H1 (cell line): ENCODE results near the gene NIT2. TPM values are rescaled to one million over a fixed set of nuclear protein-coding genes. Genes with fewer than 3 reads are reported as not detected.

Source experiments
- CTCF ChIA-PET: fragments of 300-600 bp; sonication (Branson Sonifier 250); formaldehyde crosslinking; loops from one replicate; lab custom pipeline; 2021; ENCODE audit not compliant: partially characterized antibody; lab: Charles Lee
- POLR2A ChIA-PET: fragments of 300-600 bp; sonication (Branson Sonifier 250); formaldehyde crosslinking; loops from one replicate; lab custom pipeline; 2021; ENCODE audit warnings: inconsistent platforms; ENCODE audit not compliant: partially characterized antibody; lab: Charles Lee
- DNase-seq, 2 experiments: peaks; one replicate each; pipeline versions ENCODE4 v3.0.0 to v3.0.0-alpha.2; 2010 to 2022; ENCODE audit warnings: low spot score in 2 of 2, low read depth in 1 of 2, mixed read lengths in 1 of 2
- FAIRE-seq: peaks from 2 replicates; lab custom pipeline; 2011; peaks lifted over from hg19 to GRCh38; lab: Jason Lieb, UNC
- H2AFZ ChIP-seq: 2 replicates; pipeline ENCODE4 v1.8.1; 2012; ENCODE audit warnings: low read length, inconsistent platforms
- H2AK5ac ChIP-seq: 2 replicates; pipeline ENCODE4 v1.6.1; 2013; ENCODE audit warnings: low read depth, low read length
- H2BK120ac ChIP-seq: replicated peaks from 2 replicates; pipeline ENCODE3; 2013; ENCODE audit warnings: low read depth, low read length, inconsistent platforms
- H2BK12ac ChIP-seq: 2 replicates; pipeline ENCODE4 v1.6.1; 2013; ENCODE audit warnings: low read depth, low read length
- H2BK15ac ChIP-seq: 2 replicates; pipeline ENCODE4 v1.6.1; 2013; ENCODE audit warnings: low read length
- H2BK20ac ChIP-seq: 2 replicates; pipeline ENCODE4 v1.6.1; 2013; ENCODE audit warnings: low read length
- H2BK5ac ChIP-seq: 2 replicates; pipeline ENCODE4 v1.6.1; 2013; ENCODE audit warnings: low read depth, low read length
- H3K14ac ChIP-seq: 2 replicates; pipeline ENCODE4 v1.6.1; 2013; ENCODE audit warnings: inconsistent platforms; ENCODE audit not compliant: insufficient read length
- H3K18ac ChIP-seq: 2 replicates; pipeline ENCODE4 v1.6.1; 2013; ENCODE audit warnings: low read length; ENCODE audit errors: extremely low read depth
- H3K23ac ChIP-seq: 2 replicates; pipeline ENCODE4 v1.6.1; 2013; ENCODE audit warnings: inconsistent platforms; ENCODE audit not compliant: insufficient read length
- H3K23me2 ChIP-seq: 2 replicates; pipeline ENCODE4 v1.6.1; 2013; ENCODE audit warnings: low read depth, low read length
- H3K27ac ChIP-seq: 2 replicates; pipeline ENCODE4 v1.6.1; 2011; ENCODE audit warnings: low read depth, low read length, inconsistent platforms
- H3K27me3 ChIP-seq, 4 experiments: replicated peaks in 1 of 4; 1 replicate in 1 of 4; 2 replicates in 3 of 4; pipeline versions ENCODE4 v1.6.1 to v1.8.1; 2011 to 2013; ENCODE audit warnings: low read length in 3 of 4, mild to moderate bottlenecking in 3 of 4, inconsistent platforms in 2 of 4, mixed read lengths in 2 of 4, moderate library complexity in 1 of 4; ENCODE audit not compliant: control insufficient read depth in 3 of 4, insufficient read depth in 3 of 4; ENCODE audit errors: extremely low read depth in 1 of 4
- H3K36me3 ChIP-seq, 4 experiments: 2 replicates each; pipeline versions ENCODE4 v1.6.1 to v1.8.1; 2011 to 2013; ENCODE audit warnings: mild to moderate bottlenecking in 4 of 4, low read length in 3 of 4, moderate library complexity in 2 of 4, control low read depth in 1 of 4, inconsistent platforms in 1 of 4; ENCODE audit not compliant: insufficient read depth in 4 of 4, control insufficient read depth in 2 of 4
- H3K4ac ChIP-seq: replicated peaks from 2 replicates; pipeline ENCODE3; 2013; ENCODE audit warnings: low read length, low read depth, mixed read lengths, inconsistent platforms; ENCODE audit not compliant: insufficient read length
- H3K4me1 ChIP-seq, 4 experiments: replicated peaks in 1 of 4; 1 replicate in 1 of 4; 2 replicates in 3 of 4; pipeline versions ENCODE4 v1.6.1 to v1.8.1; 2011 to 2013; ENCODE audit warnings: low read length in 3 of 4, inconsistent platforms in 2 of 4, mixed read lengths in 1 of 4; ENCODE audit not compliant: insufficient read depth in 4 of 4, control insufficient read depth in 3 of 4
- H3K4me2 ChIP-seq, 2 experiments: 2 replicates each; pipeline versions ENCODE4 v1.6.1 to v1.8.1; 2011 to 2013; ENCODE audit warnings: low read depth in 2 of 2, low read length in 2 of 2, control low read depth in 1 of 2, inconsistent platforms in 1 of 2, mild to moderate bottlenecking in 1 of 2; ENCODE audit not compliant: insufficient read depth in 1 of 2
- H3K4me3 ChIP-seq, 4 experiments: fragments of 200-600, 300-600 bp in 1 of 4; sonication (generic), shearing (Covaris generic), sonication (Bioruptor Twin) in 1 of 4; 2 replicates each; pipeline versions ENCODE4 v1.5.1 to v1.8.1; 2011 to 2016; ENCODE audit warnings: low read length in 4 of 4, low read depth in 3 of 4, control low read depth in 2 of 4, inconsistent platforms in 2 of 4, mild to moderate bottlenecking in 2 of 4, mixed read lengths in 1 of 4, moderate library complexity in 1 of 4; ENCODE audit not compliant: insufficient read depth in 2 of 4; ENCODE audit errors: extremely low read depth in 1 of 4
- H3K56ac ChIP-seq: replicated peaks from 2 replicates; pipeline ENCODE3; 2013; ENCODE audit warnings: low read depth, mild to moderate bottlenecking, mixed read lengths, low read length, inconsistent platforms; ENCODE audit not compliant: insufficient read length
- H3K79me1 ChIP-seq: 2 replicates; pipeline ENCODE4 v1.6.1; 2013; ENCODE audit warnings: low read depth, low read length, control low read depth
- H3K79me2 ChIP-seq, 2 experiments: 2 replicates each; pipeline versions ENCODE4 v1.6.1 to v1.8.1; 2012 to 2013; ENCODE audit warnings: low read length in 2 of 2, mild to moderate bottlenecking in 2 of 2, inconsistent platforms in 1 of 2; ENCODE audit not compliant: insufficient read depth in 2 of 2, control insufficient read depth in 1 of 2
- H3K9ac ChIP-seq, 4 experiments: replicated peaks in 1 of 4; 1 replicate in 1 of 4; 2 replicates in 3 of 4; pipeline versions ENCODE4 v1.6.1 to v1.8.1; 2011 to 2013; ENCODE audit warnings: low read depth in 3 of 4, low read length in 3 of 4, control low read depth in 2 of 4, mild to moderate bottlenecking in 2 of 4, moderate library complexity in 2 of 4, inconsistent platforms in 1 of 4; ENCODE audit errors: extremely low read depth in 1 of 4
- H3K9me3 ChIP-seq, 2 experiments: 2 replicates each; pipeline versions ENCODE4 v1.6.1 to v1.8.1; 2012 to 2013; ENCODE audit warnings: mild to moderate bottlenecking in 2 of 2, moderate library complexity in 2 of 2, control low read depth in 1 of 2, inconsistent platforms in 1 of 2, low read depth in 1 of 2, low read length in 1 of 2, mixed read lengths in 1 of 2; ENCODE audit not compliant: insufficient read depth in 2 of 2
- H4K20me1 ChIP-seq, 2 experiments: replicated peaks in 1 of 2; 2 replicates each; pipeline versions ENCODE3 to v1.8.1; 2011 to 2013; ENCODE audit warnings: inconsistent platforms in 2 of 2, low read length in 2 of 2, mild to moderate bottlenecking in 1 of 2; ENCODE audit not compliant: insufficient read depth in 2 of 2, control insufficient read depth in 1 of 2
- H4K5ac ChIP-seq: 2 replicates; pipeline ENCODE4 v1.6.1; 2013; ENCODE audit warnings: low read length, low read depth, mixed read lengths, inconsistent platforms; ENCODE audit not compliant: insufficient read length
- H4K8ac ChIP-seq: 2 replicates; pipeline ENCODE4 v1.8.0; 2013; ENCODE audit warnings: mild to moderate bottlenecking, moderate library complexity, low read length, inconsistent platforms; ENCODE audit not compliant: insufficient read depth; ENCODE audit errors: extremely low read depth
- H4K91ac ChIP-seq: replicated peaks from 2 replicates; pipeline ENCODE3; 2013; ENCODE audit warnings: low read length, mixed read lengths, inconsistent platforms; ENCODE audit not compliant: insufficient read length
- CBX5 ChIP-seq: fragments of 300-800, 300-1000 bp; sonication (generic); IDR thresholded peaks from 2 replicates; pipeline ENCODE4 v1.7.1; 2016; ENCODE audit warnings: antibody characterized with exemption, low read length, low read depth
- EP300 ChIP-seq, 2 experiments: IDR thresholded peaks; 1 replicate in 1 of 2; 2 replicates in 1 of 2; pipeline ENCODE4 v1.6.1; 2011 to 2012; ENCODE audit warnings: low read depth in 2 of 2, low read length in 2 of 2, mild to moderate bottlenecking in 2 of 2, borderline replicate concordance in 1 of 2, inconsistent platforms in 1 of 2, moderate library complexity in 1 of 2
- FOSL1 ChIP-seq: IDR thresholded peaks from 2 replicates; pipeline ENCODE4 v1.6.1; 2011; ENCODE audit warnings: mild to moderate bottlenecking, low read depth, low read length, moderate library complexity; ENCODE audit not compliant: insufficient read depth
- SIX5 ChIP-seq: IDR thresholded peaks from 2 replicates; pipeline ENCODE4 v1.6.1; 2011; ENCODE audit warnings: mild to moderate bottlenecking, low read depth, low read length
- SP4 ChIP-seq: IDR thresholded peaks from 2 replicates; pipeline ENCODE4 v1.6.1; 2012; ENCODE audit warnings: low read length, inconsistent platforms
- SUZ12 ChIP-seq: fragments of 200-600 bp; sonication (generic); IDR thresholded peaks from 2 replicates; pipeline ENCODE4 v1.6.1; 2012; ENCODE audit warnings: mild to moderate bottlenecking, inconsistent platforms, low read length, moderate library complexity, mixed read lengths
- ZNF274 ChIP-seq: IDR thresholded peaks from 2 replicates; pipeline ENCODE4 v1.7.0; 2012; ENCODE audit warnings: low read length, borderline replicate concordance; ENCODE audit errors: extremely low read depth
- WGBS, 2 experiments: shearing (Covaris generic) in 1 of 2; methylation state at CpG; one replicate each; pipeline versions ENCODE4 v1.1.6 to v1.1.7; 2013 to 2015; ENCODE audit warnings: low lambda C conversion rate in 2 of 2, mixed read lengths in 2 of 2, inconsistent platforms in 1 of 2, low coverage in 1 of 2, missing lambda C conversion rate in 1 of 2; ENCODE audit not compliant: insufficient replicate concordance in 2 of 2, insufficient coverage in 1 of 2, insufficient read length in 1 of 2; ENCODE audit errors: extremely low coverage in 1 of 2, missing lambda C conversion rate in 1 of 2; 5-methylcytosine and 5-hydroxymethylcytosine counted together
- polyA plus RNA-seq, 7 experiments: library from polyadenylated mRNA; depleted of rRNA in 3 of 7; stranded (reverse) in 5 of 7; unstranded in 2 of 7; fragments of >200 nt in 5 of 7; fragments of 200-250 nt in 2 of 7; gene quantifications; 1 replicate in 5 of 7; 2 replicates in 1 of 7; 4 replicates in 1 of 7; pipeline versions ENCODE4 v1.2.1 to v1.2.3, GENCODE V29; 2011 to 2013; ENCODE audit warnings: missing spikeins in 2 of 7, mixed read lengths in 2 of 7
- total RNA-seq: library from RNA; stranded (reverse); fragmentation: NEBNext Ultra II Directional; extraction: Animal tissue kit (Norgen Biotek cat#: 25700); gene quantifications from 2 replicates; pipeline ENCODE4 v1.2.1, GENCODE V29; 2021
- TF ChIP-seq, protein P1 (sequence below): IDR thresholded peaks from 2 replicates; pipeline ENCODE4 v1.6.1; 2012; ENCODE audit warnings: inconsistent platforms

Gene NIT2
- total and polyA plus RNA-seq, 2 of the 8 experiments (the other 6 are each of a cell fraction or from before 2014, with no cell fraction given), result 15.2 to 25.3 TPM

GRCh38 chr3:100389025-100389424, 54.5 kb downstream of the NIT2 start:
- H3K27ac ChIP-seq, result no peak overlapping the region
- H2BK5ac ChIP-seq, result no peak overlapping the region
- TF ChIP-seq SIX5 (no peak), CBX5 (no peak), SP4 (no peak), FOSL1 (no peak), SUZ12 (no peak), ZNF274 (no peak), EP300 (IDR thresholded peaks at IDR 0.05; ENCODE audit: borderline replicate concordance in 1 of 2, low read depth in 2 of 2, low read length in 2 of 2) (no peak)
- TF ChIP-seq, protein P1, sequence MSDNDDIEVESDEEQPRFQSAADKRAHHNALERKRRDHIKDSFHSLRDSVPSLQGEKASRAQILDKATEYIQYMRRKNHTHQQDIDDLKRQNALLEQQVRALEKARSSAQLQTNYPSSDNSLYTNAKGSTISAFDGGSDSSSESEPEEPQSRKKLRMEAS, result no peak
- no peak overlapping the region for H2BK20ac ChIP-seq
- ChIA-PET POLR2A (no interaction called here), CTCF (no interaction called here)
- no peak overlapping the region for H3K23ac ChIP-seq
- no peak overlapping the region for H2BK120ac ChIP-seq
- H3K27me3 ChIP-seq, result no peaks in the 10 kb centered on the region
- no peak overlapping the region for H2AFZ ChIP-seq
- peaks cover 3 to 65% of the 10 kb centered on the region in 2 experiments; a peak in 3 of 4 replicates for H3K79me2 ChIP-seq
- no peak for DNase-seq
- 73% methylated on average over 1 of the region's 1 CpG; no CpG with 5 or more reads in 1 of the 2 experiments for WGBS, 2 experiments
- no peak overlapping the region for H3K9ac ChIP-seq
- no peak for FAIRE-seq
- no peaks in the 10 kb centered on the region; the same call in 1 of the 2 replicates for H3K79me1 ChIP-seq
- no peaks in the 10 kb centered on the region for H3K4me1 ChIP-seq
- no peak overlapping the region for H3K4me2 ChIP-seq
- H4K91ac ChIP-seq, result no peak overlapping the region
- H3K14ac ChIP-seq, result no peak overlapping the region
- H4K20me1 ChIP-seq, result peaks cover 2% of the 10 kb centered on the region in 2 experiments
- H2AK5ac ChIP-seq, result no peak overlapping the region
- no peak overlapping the region for H2BK12ac ChIP-seq
- no peak overlapping the region for H4K5ac ChIP-seq
- H3K23me2 ChIP-seq, result no peaks in the 10 kb centered on the region
- H3K9me3 ChIP-seq, result no peaks in the 10 kb centered on the region
- no peak overlapping the region for H4K8ac ChIP-seq
- no peak overlapping the region for H3K4me3 ChIP-seq
- no peak overlapping the region for H3K56ac ChIP-seq
- no peak overlapping the region for H3K4ac ChIP-seq
- no peak overlapping the region for H3K18ac ChIP-seq
- peaks cover 0 to 27% (median 9%) of the 10 kb centered on the region in 4 experiments; a peak in 7 of 8 replicates for H3K36me3 ChIP-seq
- H2BK15ac ChIP-seq, result no peak overlapping the region
